Measurements from ENCODE around the gene SH3BP2.

Gene SH3BP2

DNA sequence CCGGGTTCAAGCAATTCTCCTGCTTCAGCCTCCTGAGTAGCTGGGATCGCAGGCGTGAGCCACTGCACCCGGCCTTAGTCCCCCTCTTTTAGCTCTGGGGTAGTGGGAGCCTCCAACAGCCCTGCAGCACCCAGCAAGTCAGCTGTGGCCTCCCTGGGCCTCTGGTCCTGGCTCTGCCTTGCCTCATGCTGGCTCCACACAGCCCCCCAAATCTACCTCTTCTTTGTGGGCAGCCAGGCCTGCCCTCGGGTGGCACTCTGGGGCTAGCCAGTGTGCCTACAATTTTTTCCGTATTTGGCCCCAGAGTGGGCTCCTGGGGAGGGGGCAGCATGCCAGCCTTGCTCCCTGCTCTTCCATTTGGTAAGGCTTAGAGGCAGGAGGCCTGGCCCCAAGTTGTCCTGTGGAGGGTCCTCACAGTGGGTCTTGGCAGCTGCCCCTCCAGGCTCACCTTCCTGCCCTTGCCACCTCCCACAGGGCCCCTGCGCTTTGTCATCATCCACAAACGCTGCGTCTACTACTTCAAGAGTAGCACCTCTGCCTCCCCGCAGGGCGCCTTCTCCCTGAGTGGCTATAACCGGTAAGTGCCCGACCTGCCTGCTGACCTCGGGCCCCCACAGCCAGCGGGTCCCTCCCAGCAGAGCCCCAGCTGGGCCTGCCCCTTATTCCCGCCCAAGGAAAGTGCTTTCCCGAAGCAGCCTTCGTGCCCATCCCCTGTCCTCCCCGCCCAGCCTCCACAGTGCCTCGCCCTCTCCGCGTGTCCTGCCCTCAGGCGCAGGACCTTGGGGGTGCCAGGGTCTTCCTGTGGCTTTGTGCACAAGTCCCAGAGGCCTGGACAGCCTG is 29.8 kb downstream of the SH3BP2 start:
- DNase-seq = no peak

DNA sequence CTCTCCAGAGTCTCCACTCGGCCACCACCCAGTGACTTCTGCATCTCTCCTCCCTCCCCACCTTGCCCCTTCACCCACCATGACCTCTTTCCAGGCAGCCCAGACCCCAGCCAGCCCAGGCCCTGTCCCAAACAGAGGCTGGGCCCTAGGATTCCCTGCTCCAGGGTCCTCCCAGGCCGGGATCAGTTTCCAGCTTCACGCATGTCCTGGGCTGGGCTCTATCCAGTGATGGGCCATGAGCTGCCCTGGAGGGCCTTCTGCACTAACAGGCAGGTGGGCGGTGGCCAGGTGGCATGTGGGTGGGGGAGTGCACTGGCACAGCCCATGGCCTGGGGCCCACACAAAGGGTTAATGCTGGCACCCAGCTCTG is 30.4 kb downstream of the SH3BP2 start:
- no peak for DNase-seq

DNA sequence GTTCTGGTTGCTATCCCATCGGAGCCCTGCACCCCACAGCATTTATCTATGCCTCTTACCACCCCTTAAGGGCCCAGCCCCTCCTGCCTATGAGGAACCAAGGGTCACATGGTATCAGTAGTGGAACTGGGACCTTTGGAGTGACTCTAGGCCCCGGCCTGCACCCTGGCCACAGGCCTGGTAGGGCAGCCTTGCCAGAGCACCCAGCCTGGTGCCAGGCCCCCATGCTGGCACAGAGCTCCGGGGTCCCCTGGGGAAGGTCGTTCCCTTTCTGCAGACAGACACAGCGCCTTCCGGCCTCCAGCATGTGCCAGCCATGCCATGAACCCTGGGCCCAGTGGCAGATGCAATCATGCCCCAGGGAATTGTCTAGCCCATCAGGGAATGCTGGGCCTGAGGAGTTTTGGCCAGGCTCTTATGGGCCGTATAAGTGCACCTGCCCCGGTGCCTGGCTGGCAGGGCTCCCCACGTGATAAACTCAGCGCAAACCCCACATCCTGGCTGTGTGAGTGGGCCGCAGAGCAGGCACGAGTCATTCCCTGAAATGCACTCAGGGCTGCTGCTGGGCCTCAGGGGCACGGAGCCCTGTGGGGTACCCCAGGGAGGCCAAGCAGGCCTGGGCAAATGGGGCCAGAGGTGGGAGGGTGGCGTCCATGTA is 30.9 kb downstream of the SH3BP2 start:
- no peak for DNase-seq

DNA sequence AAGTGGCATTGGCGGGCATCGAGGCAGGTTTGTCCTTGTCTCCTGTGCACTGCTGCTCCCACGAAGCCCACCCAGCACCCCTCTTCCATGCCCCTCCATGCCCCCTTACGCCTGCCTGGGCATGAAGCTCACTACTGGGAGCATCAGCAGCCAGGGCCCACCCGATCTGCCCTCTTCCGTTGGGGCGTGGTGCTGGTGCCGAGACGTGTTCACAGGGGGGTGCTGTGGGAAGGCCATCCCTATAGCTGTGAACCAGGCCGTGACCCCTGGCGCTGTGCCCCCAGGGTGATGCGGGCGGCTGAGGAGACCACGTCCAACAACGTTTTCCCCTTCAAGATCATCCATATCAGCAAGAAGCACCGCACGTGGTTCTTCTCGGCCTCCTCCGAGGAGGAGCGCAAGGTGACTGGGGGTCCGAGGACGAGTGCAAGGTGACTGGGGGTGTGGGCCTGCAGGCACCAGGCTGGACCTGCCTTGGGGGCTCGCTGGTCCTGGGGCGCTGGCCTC is 31.5 kb downstream of the SH3BP2 start:
- no peak for DNase-seq

DNA sequence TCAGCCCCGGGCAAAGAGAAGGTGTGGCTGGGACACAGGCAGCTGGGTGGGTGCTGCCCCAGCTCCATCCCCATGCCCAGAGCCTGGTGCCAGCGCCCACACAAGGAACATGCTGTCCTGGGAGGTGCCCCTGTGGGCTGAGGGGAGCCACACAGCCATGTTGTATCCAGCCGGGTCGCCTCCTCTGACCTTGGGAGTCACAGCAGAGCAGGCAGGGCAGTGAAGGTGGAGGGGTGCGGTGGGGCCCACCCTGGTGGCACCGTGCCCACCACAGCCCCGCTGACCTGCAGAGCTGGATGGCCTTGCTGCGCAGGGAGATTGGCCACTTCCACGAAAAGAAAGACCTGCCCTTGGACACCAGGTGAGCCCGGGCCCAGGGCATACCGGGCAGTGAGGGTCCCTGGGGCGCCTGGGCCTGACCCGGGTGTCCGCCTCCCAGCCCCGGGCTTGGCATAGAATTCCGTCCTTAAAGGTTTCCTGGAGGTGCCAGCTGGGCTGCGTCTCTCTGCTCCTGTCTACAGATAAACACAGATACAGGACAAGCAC is 32.0 kb downstream of the SH3BP2 start:
- no peak for DNase-seq

GRCh38 chr4:2825740-2826139 is 32.9 kb downstream of the SH3BP2 start:
- no peak for DNase-seq

- DNase-seq = no peak
Observed at GRCh38 chr4:2827071-2827873, 34.4 kb downstream of the SH3BP2 start.

DNA sequence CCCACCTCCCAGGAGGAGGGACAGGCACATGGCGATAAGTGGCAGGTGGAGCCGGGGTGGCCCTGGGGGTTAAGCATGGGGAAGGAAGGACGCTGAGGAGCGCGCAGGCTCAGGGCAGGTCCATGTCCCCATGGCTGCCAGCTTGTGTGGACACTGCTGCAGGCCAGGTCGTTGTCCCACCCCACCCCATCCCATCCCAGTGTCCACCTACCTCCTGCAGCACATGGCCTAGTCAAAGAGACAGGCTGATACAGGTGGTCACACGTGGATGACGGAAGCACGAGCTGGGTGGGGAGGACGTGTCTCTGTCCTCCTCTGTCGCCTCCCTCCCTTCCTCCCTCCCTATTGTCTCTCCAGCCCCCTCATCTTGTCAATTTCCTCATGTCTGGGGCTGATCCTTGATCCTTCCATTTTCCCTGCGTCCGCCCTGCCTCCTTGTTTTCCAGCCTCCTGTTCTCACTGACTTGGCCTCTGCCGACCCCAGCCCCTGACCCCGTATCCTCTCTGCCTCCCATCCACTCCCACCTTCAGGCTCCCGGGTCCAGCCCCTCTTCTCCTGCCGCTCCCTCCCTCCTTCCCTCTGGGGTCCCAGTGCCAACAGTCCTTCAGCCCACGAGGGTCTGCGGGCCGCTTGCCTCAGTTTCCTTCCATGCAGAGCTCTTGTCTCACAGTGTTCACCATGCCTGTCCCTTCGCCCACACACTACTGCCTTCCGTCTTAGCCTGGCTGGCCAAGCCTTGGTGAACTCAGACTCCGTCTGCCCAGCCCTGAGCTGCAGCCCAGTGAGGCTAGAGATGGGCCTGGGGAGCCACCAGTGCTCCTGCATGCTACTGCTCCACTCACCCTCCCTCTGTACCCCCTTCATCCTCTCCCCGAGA is 35.2 kb downstream of the SH3BP2 start:
- DNase-seq = no peak

DNA sequence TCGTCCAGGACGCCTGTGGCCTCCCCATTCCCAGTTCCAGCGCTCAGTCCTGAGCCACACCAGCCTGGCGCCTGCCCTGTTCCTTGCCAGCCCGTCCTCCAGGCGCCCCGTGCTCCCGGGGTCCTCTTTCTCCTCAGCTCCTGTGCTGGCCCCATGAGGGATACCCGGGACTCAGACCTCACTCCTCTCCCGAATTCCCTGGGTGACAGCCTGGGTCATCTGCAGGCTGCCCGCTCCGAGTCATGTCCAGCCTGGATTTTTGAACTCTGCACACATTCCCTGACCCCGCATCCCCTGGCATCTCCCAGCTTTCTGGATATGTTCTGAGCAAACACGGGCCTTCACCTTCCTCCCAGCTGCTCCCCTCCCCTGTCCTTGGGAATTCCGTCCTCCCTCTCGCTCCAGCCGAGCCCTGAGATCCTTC is 35.9 kb downstream of the SH3BP2 start:
- DNase-seq = no peak

DNA sequence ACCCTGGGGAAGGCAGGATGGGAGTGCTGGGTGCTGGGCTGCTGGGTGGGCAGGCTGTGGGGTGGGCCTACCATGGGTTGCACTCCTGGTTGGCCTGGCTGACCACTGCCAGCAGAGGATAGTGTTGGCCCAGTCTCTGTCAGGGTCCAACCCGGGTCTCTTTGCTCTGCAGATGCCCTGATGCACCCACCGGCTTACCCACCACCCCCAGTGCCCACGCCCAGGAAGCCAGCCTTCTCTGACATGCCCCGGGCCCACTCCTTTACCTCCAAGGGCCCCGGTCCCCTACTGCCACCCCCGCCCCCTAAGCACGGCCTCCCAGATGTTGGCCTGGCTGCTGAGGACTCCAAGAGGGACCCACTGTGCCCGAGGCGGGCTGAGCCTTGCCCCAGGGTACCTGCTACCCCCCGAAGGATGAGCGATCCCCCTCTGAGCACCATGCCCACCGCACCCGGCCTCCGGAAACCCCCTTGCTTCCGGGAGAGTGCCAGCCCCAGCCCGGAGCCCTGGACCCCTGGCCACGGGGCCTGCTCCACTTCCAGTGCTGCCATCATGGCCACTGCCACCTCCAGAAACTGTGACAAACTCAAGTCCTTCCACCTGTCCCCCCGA is 36.5 kb downstream of the SH3BP2 start:
- DNase-seq = no peak

- DNase-seq = no peak
Observed at GRCh38 chr4:2829933-2830451, 37.1 kb downstream of the SH3BP2 start.

GRCh38 chr4:2830632-2831610 is 38.0 kb downstream of the SH3BP2 start:
- no peak for DNase-seq

- DNase-seq = no peak
Observed at GRCh38 chr4:2831611-2832308, 38.9 kb downstream of the SH3BP2 start.

DNA sequence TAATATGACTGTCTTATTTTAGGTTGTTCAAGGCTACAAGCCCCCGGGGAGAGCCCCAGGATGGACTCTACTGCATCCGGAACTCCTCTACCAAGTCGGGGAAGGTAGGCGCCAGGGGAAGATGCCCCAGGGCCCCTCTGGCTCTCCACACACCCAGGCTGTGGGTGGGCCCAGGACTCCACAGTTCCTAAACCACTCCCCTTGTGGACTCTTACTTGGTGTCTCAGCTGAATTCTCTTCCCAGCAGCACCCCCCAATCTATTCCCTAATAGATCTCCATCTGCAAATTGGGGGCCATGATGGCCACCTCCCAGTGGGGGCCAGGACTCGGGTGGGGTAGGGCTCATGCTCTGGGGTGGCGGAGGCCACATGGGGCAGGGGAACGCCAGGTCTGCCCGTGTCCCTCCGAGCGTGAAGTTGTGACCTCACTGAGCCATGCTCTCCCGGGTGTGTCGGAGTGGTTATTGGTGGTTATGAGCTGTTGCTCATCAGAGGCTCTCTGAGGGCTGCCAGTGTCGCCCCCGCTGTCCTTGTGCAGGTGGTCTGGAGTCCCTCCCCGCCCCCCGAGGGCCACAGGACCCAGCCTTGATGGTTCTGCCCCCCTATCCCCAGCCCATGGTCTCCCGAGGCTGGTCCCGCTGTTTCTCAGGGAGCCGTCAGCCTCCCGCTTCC is 39.6 kb downstream of the SH3BP2 start:
- no peak for DNase-seq

- DNase-seq = no peak
Observed at GRCh38 chr4:2832981-2833670, 40.2 kb downstream of the SH3BP2 start.

DNA sequence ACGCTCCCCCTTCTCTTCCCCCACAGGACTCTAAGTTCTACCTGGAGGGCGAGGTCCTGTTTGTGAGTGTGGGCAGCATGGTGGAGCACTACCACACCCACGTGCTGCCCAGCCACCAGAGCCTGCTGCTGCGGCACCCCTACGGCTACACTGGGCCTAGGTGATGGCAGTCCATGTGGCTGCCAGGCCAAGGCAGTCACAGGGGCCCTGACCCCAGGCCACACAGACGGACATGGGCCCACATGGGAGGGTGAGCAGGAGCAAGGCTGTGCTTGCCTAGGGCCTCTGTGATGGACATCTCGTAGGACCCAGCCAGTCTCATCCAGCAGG is 40.8 kb downstream of the SH3BP2 start:
- DNase-seq = no peak

DNA sequence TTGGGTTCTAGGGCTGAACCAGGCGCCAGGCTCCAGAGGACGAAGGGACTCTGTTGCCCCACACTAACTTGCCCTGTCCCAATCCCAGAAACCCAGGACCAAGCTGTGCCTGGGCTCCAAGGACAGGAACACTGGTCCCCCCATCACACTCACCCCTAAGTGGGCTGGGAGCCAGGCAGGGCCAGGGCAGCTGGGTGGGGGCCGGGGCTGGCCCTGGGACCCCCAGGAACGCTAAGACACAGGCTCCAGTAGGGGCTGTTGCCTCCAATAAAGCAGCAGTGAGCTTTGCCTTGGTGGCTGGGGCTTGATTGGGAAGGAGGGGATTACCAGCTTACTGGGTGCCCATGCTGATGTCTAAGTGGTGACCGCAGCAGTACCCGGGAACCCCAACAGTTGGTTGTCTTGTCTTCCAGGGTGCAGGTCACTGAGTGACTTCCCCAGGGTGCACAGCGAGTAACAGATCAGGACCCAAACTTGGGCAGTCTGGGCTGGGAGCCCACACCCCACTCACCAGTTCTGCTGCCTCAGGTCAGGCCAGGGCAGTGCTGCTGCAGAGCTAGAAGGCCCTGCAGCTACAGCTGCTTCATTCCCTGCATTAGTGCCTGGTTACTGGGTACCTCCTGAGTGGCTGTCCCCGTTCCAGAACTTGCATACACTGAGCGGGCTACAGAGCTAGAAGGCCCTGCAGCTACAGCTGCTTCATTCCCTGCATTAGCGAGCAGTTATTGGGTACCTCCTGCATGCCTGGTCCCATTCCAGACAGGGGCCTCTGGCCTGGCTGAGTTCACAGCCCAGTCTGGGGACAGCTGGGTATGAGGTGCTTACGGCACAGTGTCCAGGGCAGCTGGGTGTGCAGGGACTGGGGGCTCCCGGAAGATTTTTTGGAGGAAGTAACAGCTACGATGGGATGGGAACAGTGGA is 41.4 kb downstream of the SH3BP2 start:
- DNase-seq = no peak

Measured in stimulated activated CD4-positive, alpha-beta T cell treated with anti-CD3 and anti-CD28 coated beads, Interleukin-12 subunit alpha, Interleukin-12 subunit beta, amount 100 ng/mL, for 4 hours (primary cell).